Stimulated activated CD8-positive, alpha-beta memory T cell treated with anti-CD3 and anti-CD28 coated beads, Interleukin-15, amount 100 ng/mL, for 1 hour (primary cell): ENCODE measurements around the gene SH3D19.

Experiments used
- DNase-seq: peaks from one replicate; pipeline ENCODE4 v3.0.0-alpha.2; 2020; ENCODE audit warnings: low read depth

SH3D19 gene

GRCh38 chr4:151195801-151196200 is 129.6 kb downstream of the SH3D19 start:
- no peak for DNase-seq

DNA sequence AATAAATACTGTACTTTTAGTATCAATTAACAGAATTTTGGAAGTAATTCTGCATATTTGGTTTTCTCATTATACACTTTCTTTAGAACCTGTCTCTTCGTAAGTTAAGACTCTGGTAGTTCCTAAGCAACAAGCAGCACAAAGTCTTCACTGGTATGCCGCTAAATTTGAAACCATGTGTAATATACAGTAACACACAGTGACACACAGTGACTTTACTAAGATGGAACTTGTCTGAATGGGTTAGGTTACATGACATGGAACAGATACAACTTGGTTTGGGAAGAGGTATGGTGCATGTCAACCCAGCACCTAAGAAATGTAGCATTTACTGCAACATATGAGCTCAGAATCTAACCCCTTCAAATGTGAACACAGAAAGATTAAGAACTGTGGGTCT is 132.0 kb downstream of the SH3D19 start:
- no peak for DNase-seq

DNA sequence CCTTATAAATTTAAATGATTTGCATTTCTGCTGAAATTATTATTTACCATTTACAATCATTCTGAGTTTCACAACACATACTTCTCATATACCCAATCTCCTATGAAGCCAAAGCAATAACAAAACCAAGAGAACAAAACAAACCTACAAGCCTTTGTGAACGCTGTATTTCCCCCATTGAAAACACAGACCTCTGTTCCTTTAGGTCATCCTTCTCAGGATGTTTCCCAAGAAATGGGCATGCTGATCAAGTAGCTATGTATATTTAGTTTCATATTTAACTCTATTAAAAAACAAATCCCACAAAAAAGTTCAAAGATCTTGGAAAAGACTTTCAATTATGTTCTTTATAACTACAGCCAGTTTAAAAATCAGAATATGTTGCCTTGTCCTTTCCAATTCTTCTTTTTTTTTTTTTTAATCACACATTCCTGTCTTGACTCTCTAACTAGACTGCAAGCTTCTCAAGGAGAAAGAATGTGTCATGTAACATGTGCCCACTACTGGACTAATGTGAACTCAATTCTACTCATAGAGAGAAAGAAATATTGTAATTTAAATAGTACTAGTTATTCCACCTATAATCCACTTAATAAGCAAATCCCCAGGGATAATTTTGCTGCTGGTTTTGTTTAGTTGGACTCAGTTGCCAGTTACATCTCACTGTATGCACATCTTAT is 132.7 kb downstream of the SH3D19 start:
- DNase-seq, result no peak

DNA sequence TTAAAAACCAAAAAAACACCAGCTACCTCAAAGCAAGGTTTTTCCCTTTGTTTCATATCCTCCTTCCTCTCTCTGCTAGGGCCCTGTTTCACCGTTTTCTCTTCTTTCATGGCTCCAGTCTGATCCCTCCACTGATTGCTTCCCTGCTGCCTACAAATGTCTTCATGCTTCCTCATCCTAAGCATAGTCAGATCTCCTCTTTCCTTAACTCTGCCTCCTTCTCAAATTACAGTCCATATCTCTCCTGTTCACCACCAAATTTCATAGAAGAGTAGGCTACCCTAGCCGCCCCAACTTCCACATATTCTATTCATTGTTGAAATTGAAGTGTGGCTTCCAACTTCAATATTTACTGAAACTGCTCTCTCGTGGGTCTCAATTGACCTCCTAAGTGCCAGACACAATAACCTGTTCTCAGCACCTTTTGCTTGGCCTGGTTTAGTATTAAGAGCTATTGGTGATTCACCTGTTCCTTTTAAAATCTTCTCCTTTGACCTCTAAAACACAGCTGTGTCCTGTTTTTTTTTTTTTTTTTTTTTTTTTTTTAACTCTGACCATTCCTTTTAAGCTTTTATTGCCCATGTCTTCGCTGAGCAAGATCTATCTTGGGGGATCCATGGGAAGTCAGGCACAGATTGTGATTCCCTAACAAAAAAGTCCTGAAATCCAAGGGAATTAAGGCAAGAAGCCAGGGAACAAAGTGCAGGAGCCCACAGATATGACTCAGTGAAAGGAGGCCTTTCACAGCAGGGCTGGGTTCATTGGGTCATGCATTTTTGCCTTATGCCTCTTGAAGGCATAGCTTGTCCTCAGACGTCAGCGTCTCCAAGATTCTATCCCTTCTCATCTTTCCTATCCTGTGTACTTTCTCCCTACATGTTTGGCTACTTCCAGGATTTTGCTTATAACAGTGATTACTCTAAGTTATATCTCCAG is 140.6 kb downstream of the SH3D19 start:
- DNase-seq, result no peak

GRCh38 chr4:151182455-151182996 is 142.9 kb downstream of the SH3D19 start:
- DNase-seq, result no peak

- no peak for DNase-seq
These were observed 148.7 kb downstream of the SH3D19 start for GRCh38 chr4:151176685-151177084.

DNA sequence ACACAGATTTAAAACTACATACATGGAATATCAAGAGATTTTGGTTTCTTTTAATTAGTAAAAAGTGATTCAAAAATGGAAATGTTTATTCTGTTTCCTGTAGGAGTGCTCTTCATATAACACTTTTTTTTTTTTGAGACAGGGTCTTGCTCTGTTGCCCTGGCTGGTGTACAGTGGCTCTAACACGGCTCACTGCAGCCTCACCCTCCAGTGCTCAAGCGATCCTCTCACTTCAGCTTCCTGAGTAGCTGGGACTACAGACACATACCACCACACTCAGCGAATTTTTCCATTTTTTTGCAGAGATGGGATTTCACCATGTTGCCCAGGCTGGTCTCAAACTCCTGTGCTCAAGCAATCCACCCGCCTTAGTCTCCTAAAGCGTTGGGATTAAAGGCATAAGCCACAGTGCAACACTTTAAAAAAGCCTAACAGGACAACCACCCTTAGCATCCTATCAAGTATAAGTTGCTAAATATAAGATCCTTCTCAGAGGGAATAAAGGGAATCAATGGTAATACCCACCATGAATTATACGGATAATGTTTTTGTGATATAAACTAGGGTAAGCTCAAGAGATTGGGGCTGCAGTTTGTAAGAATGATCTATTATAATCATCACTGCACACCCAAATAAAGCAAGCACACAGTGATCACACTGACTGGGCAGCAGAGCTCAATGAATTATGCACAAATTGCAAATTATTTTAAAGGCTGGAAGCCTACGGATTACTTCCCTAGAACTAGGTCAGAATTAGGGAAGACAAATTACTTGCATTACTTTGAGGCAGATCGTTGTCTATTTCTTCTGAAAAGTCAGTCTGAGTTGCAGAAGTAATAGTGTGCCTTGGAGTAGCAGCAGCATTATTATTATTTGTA is 149.4 kb downstream of the SH3D19 start:
- DNase-seq, result no peak

DNA sequence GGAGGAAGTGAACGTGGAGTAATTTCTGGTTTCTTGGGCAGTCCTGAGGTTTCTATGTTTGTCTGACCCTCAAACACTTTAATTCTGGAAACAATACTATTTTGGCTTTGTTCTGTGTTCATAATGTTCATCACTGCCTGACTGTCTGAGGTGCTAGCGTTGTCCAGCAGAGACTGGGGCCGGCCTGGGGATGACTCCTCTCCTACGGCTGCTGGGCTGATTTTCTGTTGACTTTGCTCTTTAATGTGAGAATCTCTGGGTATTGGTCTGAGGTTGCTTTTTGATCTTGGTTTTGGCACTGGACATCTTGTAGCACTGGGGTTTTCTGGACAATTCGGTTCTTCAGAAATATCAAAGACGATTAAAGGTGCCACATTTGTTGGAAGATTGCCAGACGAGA is 150.2 kb downstream of the SH3D19 start:
- no peak for DNase-seq

DNA sequence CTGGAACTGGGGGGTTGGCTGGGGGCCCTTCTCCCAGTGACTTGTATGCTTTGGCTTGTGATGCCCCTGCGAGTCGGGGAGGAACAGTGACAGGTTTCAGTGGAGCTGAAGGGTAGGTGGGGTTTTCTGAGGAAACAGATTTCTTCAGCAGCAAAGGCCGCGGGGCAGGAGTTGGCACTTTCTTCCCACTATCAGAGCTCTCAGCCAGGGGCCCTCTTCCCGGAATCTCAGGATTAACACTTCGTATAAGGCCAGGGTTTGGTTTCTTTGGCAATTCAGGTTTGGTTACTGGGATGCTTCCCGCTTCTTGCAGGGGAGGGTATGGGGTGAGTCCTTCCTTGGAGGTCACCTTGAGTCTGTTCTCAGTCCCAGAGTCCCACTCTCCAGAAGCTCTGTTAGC is 150.6 kb downstream of the SH3D19 start:
- DNase-seq, result no peak

DNA sequence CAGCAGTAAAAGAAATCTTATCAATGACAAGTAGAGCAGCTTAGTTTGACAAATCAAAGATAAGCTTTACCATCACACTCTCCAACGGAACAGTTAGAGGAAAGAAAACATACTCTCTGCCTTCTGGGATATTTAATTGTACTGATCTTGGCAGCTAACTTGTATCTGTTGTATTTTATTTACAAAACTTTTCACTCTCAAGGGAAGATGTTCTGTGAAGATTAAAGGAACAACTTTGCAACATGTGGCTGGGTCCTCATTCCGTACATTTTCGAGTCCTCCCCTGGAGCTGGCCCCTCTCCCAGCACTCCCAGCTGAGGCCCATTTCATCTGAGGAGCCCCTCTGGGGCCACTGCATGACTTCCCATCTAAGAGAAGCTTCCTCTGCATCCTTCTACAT is 151.5 kb downstream of the SH3D19 start:
- no peak for DNase-seq

GRCh38 chr4:151169900-151170299 is 155.5 kb downstream of the SH3D19 start:
- DNase-seq, result no peak

DNA sequence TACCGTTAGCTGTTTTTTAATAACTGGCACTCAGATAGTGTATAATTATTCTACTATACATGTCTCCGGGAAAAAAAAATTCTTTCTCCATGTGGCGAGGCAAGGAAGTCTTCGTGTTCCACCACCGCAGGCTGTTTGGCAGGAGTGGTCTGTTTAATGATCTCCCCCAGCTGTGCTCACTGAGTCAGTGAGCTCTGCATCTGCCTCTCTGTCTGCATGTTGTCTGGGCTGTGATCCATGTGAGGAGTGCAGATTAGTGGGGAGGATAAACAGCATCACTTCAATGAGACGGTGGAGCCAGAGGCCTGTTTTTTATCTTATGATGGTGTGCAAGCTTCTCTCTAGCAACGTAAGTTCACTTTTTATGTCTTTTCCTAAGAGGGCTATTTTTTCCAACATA is 156.2 kb downstream of the SH3D19 start:
- DNase-seq, result no peak

DNA sequence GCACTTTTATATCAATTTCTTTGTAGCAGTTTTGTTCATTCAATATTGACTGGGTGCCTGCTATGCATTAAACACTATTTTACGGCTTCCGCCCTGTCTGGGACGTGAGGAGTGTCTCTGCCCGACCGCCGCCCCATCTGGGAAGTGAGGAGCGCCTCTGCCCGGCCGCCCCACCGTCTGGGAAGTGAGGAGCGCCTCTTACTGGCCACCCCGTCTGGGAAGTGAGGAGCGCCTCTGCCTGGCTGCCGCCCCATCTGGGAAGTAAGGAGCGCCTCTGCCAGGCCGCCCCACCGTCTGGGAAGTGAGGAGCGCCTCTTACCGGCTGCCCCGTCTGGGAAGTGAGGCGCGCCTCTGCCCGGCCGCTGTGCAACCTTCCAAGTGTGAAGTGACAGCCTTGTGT is 157.8 kb downstream of the SH3D19 start:
- DNase-seq, result no peak

DNA sequence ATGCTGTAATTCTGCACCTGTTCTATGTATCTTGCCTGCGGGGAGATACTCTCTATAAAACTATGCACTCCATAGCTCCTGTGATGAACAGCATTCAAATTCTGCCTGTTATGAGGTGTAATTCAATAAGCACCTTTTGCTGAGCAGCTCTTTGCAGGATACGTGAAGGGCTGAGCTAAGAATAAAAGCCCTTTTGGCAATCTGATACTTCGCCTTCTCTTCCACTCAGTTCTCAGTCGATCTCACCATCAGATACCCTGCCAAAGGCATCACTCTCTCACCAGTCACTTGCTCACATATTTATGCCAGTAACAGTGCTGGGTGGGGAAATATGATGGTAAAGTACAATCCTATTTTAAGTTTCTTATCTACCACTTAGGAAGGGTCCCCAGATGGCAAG is 158.8 kb downstream of the SH3D19 start:
- no peak for DNase-seq

- DNase-seq, result no peak
These were observed 160.0 kb downstream of the SH3D19 start for GRCh38 chr4:151165205-151166000.

GRCh38 chr4:151163855-151164254 is 161.6 kb downstream of the SH3D19 start:
- DNase-seq, result no peak

- no peak for DNase-seq
These were observed 166.4 kb downstream of the SH3D19 start for GRCh38 chr4:151158979-151159378.

- DNase-seq, result no peak
These were observed 167.9 kb downstream of the SH3D19 start for GRCh38 chr4:151157543-151157942.

DNA sequence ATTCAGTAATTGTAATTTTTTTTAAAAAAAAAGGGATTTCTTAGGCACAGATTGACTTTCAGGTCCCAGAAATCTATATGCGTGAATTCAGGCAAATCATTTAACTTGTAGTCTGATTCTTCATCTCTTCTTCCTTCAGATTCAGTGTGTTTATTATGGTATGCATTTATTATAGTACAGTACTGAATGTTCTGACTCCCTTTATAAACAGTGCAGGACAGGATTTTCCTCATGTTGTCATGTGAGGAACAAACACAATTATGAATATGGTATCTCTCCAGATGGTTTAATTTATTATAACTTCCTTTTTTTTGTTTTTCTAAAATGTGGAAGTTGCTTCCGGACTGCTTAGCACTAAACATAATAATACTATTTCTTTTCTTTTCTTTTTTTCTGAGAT is 171.8 kb downstream of the SH3D19 start:
- DNase-seq, result no peak

GRCh38 chr4:151152028-151152427 is 173.4 kb downstream of the SH3D19 start:
- no peak for DNase-seq

- no peak for DNase-seq
These were observed 174.4 kb downstream of the SH3D19 start for GRCh38 chr4:151150821-151151580.
